ENCODE measurements around the gene FGFR3.

FGFR3 gene

GRCh38 chr4:1792832-1793495, at the start of gene FGFR3:
Gene FGFR3 (plus strand): TSS chr4:1793293. CDS start chr4:1793935, 642 bp downstream.
- DNase-seq = peak in 1 of 4 experiments; percentile 18

GRCh38 chr4:1743551-1743950, 49.5 kb upstream of the FGFR3 start:
- no peak for DNase-seq

- no peak for DNase-seq
Measured at GRCh38 chr4:1743975-1744374, 49.1 kb upstream of the FGFR3 start.

- DNase-seq = no peak
Measured at GRCh38 chr4:1744552-1744951, 48.5 kb upstream of the FGFR3 start.

- no peak for DNase-seq
Measured at GRCh38 chr4:1745165-1745564, 47.9 kb upstream of the FGFR3 start.

- DNase-seq = no peak
Measured at GRCh38 chr4:1745697-1746096, 47.4 kb upstream of the FGFR3 start.

GRCh38 chr4:1746265-1746691, 46.8 kb upstream of the FGFR3 start:
- DNase-seq = peak; percentile 39 to 73 (median 65)

GRCh38 chr4:1746919-1747602, 46.0 kb upstream of the FGFR3 start:
- no peak for DNase-seq

GRCh38 chr4:1747603-1747967, 45.5 kb upstream of the FGFR3 start:
- DNase-seq = no peak

GRCh38 chr4:1748465-1748995, 44.6 kb upstream of the FGFR3 start:
- peak; percentile 57 to 76 (median 68) for DNase-seq

GRCh38 chr4:1749370-1749769, 43.7 kb upstream of the FGFR3 start:
- no peak for DNase-seq

- DNase-seq = no peak
Measured at GRCh38 chr4:1749826-1750225, 43.3 kb upstream of the FGFR3 start.

GRCh38 chr4:1750381-1751154, 42.5 kb upstream of the FGFR3 start:
- no peak for DNase-seq

GRCh38 chr4:1751155-1751918, 41.8 kb upstream of the FGFR3 start:
- no peak for DNase-seq

GRCh38 chr4:1751919-1752283, 41.2 kb upstream of the FGFR3 start:
- no peak for DNase-seq

- DNase-seq = no peak
Measured at GRCh38 chr4:1752284-1753041, 40.6 kb upstream of the FGFR3 start.

GRCh38 chr4:1753294-1753696, 39.8 kb upstream of the FGFR3 start:
- no peak for DNase-seq

- DNase-seq = no peak
Measured at GRCh38 chr4:1753697-1754311, 39.3 kb upstream of the FGFR3 start.

- DNase-seq = no peak
Measured at GRCh38 chr4:1754336-1754735, 38.8 kb upstream of the FGFR3 start.

GRCh38 chr4:1755297-1755696, 37.8 kb upstream of the FGFR3 start:
- DNase-seq = no peak

- DNase-seq = no peak
Measured at GRCh38 chr4:1756079-1756478, 37.0 kb upstream of the FGFR3 start.
